GM12874 (cell line): Measurements from ENCODE around the gene FOXP1.

Source experiments
- TF ChIP-seq, protein P1 (sequence below): IDR thresholded peaks from 2 replicates; pipeline ENCODE4 v1.5.1; 2011; ENCODE audit warnings: low read depth, mild to moderate bottlenecking, control low read depth, low read length, moderate library complexity; ENCODE audit not compliant: insufficient read depth

The FOXP1 gene

DNA sequence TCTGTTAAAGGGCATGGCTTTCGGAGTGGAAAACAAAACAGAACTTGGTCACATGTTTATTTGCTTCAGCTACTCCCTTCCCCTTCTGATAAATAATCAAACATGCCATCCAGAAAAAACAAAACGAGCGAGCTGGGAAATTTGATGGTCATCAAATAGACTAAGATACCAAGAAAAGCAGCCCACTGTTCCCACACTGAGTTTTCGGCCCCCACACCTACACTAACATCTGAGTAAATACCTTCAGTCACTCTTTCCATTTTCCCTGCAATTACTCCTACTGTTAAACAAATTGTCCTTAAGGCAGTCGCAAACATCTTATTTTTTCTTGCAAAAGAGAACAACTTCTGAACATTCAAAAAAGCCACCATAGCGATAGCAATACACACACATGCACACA lies 454.6 kb downstream of the FOXP1 start:
- TF ChIP-seq, protein P1, sequence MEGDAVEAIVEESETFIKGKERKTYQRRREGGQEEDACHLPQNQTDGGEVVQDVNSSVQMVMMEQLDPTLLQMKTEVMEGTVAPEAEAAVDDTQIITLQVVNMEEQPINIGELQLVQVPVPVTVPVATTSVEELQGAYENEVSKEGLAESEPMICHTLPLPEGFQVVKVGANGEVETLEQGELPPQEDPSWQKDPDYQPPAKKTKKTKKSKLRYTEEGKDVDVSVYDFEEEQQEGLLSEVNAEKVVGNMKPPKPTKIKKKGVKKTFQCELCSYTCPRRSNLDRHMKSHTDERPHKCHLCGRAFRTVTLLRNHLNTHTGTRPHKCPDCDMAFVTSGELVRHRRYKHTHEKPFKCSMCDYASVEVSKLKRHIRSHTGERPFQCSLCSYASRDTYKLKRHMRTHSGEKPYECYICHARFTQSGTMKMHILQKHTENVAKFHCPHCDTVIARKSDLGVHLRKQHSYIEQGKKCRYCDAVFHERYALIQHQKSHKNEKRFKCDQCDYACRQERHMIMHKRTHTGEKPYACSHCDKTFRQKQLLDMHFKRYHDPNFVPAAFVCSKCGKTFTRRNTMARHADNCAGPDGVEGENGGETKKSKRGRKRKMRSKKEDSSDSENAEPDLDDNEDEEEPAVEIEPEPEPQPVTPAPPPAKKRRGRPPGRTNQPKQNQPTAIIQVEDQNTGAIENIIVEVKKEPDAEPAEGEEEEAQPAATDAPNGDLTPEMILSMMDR, result no peak

- TF ChIP-seq, protein P1, result no peak
Measured at GRCh38 chr3:71127844-71128243, 455.7 kb downstream of the FOXP1 start.

GRCh38 chr3:71127052-71127831 lies 456.3 kb downstream of the FOXP1 start:
- TF ChIP-seq, protein P1, result no peak

DNA sequence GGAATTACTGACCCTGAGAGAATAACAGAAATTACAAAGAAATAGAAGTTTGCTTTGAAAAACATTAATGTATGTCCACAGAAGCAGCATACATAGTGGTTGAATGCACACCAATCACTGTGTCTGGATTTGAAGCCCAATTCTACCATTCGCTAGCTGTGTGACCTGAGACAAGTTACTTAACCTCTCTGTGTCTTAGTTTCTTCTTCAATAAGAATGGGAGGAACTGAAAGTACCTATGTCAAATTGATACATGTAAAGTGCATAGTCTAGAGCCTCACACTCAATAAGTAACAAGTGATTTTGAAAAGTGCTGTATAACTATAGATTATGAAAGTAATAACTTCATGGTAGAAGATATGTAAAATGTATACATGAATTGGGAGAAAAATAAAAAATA lies 457.8 kb downstream of the FOXP1 start:
- TF ChIP-seq, protein P1, result no peak

GRCh38 chr3:71124048-71124447 lies 459.5 kb downstream of the FOXP1 start:
- TF ChIP-seq, protein P1, result no peak

DNA sequence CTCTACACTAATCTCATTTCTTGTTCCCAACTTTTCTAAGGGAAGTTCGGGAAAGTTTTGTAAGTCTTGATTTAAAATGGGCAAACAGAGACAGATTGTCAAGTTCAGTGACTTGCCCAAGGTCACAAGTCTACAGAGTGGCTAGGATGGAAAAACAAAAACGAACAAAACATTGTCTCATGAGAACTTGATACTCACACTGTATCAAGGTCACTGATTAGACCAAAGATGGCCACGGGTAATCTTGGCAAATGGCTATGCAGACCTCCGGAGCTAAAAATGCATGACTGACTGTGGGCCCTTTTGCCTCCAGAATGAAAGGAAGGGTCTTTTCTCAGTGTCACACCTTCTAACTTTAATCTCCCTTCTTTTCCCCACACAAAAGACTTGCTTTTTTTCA lies 460.9 kb downstream of the FOXP1 start:
- TF ChIP-seq, protein P1, result no peak

GRCh38 chr3:71121429-71122167 lies 461.9 kb downstream of the FOXP1 start:
- TF ChIP-seq, protein P1, result no peak
